HG03520 (cell line): ENCODE results near the gene B4GALT1.
"Not testable (repeated sequence)": the region's sequence is repeated elsewhere in the genome, so short reads cannot be mapped to it uniquely, and the experiment has no call there.

Experiments used
- ATAC-seq: cut with Tn5 transposase; IDR thresholded peaks from one replicate; pipeline ENCODE4 v1.9.1; 2021; ENCODE audit warnings: mild to moderate bottlenecking, moderate library complexity; ENCODE audit not compliant: unreplicated experiment

The B4GALT1 gene

DNA sequence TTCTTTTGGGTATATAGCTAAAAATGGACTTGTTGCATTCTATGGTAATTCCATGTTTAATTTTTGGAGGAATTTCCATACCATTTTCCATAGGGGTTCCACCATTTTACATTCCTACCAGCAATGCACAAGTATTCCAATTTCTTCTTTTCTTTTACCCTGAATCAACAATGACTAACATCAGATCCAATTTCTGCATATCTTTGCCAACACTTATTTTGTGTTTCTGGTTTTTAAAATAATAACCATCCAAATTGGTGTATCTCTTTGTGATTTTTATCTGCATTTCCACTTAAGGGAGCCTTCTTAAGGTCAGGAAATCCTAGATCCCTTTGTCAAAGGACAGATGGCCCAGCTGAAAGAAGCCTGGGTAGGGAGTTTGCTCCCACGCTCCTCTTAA lies 61.2 kb downstream of the B4GALT1 start:
- no peak for ATAC-seq

DNA sequence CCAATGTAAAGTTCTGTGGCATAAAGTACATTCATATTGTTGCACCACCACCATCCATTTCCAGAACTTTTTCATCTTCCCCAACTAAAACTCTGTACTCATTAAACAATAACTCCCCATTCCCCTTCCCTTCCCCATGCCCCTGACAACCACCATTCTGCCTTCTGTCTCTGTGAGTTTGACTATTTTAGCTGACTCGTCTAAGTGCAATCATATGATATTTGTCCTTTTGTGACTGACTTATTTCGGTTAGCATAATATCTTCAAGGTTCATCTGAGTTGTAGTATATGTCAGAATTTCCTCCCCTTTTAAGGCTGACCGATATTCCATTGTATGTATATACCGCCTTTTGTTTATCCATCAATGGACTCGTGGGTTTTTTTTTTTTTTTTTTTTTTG lies 61.6 kb downstream of the B4GALT1 start:
- ATAC-seq = no peak

DNA sequence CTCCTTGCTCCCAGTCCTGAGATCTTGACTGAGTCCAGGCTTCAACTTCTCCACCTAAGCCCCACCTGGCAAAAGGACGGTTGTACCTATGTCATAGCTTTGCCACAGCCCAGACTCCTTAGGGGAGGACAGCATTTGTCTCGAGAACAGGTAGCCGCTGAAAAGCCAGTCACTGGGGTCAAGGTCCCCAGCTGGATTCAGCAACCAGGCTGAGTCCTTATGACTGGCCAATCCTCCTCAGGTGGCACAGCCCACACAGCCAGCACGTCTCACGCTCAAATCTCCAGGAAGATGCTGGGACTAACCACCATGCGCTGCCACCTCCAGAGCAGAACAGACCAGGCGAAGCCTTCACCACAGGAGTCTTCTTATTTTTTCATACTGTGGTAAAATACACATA lies 62.7 kb downstream of the B4GALT1 start:
- ATAC-seq = no peak

DNA sequence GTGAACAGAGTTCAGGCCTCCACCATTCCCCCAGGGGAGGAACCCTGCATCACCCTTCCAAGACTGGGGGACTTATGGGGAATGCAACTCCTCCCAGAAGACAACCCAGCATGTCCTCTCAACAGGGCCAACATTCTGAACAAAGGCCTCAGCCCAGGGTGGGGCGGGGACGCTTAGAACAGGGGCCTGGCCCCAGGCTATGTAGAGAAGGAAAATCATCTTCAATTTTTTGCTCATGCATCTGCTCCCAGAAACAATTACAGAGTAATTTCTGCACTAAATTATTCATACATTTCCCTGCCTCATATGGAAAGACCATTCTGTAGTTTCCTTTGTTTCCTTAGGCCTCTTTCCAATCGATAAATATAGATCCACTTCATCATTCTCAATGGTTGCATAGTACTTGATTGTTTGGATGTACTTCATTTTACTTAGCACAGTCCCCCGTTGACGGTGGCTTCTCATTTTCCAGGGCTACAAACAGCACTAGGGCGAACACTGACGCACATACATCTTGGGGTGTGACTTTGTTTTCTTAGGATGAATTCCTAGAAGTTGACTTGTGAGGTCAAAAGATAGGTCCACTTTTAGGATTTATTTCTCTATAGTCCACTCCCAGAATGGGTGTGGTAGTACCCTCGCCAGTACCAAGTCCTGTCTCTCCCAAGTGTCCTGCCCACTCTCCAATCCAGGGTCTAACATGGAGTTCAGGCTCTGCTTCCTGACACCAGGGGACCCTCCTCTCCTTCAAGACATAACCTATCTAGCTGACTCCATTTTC lies 63.4 kb downstream of the B4GALT1 start:
- ATAC-seq = no peak

DNA sequence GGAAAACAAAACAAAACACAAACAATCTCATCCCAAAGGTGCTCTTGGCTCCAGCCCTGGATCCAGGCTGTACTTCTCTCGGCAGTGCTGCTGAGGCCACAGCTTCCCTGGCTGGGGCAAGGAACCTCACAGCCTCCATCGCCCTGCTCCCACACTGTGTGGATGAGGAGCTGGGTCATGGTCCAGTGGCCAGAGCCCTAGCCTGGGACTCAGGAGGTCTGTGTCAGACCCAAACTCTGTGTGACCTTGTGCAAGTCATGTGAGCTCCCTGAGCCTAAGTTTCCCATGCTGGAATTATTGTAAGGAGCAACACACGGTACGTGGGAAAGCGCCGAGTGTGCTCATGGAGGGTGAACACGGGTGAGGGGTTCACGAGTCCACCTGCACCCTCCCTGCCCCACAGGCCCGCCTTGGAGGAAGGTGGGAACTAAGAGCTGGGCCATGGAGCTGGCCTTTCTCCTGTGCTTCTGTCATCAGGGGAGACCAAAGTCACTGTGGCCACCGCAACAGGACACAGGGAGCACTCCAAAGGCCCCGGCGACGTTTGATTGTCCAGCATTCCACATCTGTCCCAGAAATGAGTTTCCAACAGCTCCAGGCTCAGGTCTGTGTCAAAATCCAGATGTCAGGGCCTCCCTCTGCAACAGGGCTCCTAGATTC lies 64.5 kb downstream of the B4GALT1 start:
- ATAC-seq = no peak

DNA sequence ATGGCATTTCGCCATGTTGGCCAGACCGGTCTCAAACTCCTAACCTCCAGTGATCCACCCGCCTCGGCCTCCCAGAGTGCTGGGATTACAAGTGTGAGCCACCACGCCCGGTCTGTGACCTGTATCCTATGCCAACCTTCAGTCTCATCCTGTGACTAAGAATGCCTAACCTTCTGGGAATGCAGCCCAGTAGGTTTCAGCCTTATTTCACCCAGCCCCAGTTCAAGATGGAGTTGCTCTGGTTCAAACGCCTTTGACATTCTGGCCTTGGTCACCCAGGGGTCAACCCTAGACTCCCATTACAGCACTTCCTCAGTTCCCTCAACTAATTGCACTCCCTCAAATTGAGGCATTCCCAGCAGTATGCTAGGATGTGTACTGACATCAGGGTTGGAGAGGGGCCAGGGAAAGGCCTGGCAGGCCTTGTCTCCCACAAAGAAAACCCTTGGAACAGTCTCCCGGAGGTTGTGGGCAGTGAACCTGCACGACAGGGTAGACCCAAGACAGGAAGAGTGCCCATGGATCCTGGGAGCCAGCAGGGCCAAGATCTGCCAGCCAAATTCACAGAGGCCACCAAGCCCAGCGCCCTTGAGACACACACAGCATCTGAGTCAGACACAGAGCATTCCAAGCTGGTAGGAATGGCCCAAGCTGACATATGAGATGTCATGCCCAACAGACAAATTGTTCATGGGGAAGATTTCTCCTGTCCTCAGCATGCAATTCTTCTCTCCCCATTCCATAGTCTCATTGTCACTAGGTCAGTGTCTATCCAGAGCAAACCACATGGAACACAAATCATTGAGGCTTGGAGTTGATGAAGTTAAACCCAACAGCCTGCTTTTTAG lies 65.8 kb downstream of the B4GALT1 start:
- no peak for ATAC-seq

DNA sequence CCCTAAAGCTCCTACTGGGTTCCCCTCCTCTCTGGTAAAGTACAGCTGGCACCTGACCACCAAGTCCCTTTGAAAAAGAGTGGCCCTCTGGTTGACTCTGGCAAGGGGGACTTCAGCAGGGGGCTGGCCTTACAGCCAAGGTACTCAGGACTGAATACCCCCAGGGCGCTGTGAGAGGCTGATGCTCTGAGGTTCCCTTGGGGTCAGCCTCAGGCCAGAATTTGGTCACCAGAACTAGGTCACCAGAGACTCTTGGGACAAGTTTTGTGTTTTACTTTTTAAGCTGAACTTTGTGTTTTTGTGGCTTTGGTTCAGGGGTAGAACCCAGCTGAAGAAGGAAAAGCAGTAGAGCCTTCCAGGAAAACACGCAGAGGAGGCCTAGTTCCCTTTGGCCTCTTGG lies 67.4 kb downstream of the B4GALT1 start:
- ATAC-seq = no peak

DNA sequence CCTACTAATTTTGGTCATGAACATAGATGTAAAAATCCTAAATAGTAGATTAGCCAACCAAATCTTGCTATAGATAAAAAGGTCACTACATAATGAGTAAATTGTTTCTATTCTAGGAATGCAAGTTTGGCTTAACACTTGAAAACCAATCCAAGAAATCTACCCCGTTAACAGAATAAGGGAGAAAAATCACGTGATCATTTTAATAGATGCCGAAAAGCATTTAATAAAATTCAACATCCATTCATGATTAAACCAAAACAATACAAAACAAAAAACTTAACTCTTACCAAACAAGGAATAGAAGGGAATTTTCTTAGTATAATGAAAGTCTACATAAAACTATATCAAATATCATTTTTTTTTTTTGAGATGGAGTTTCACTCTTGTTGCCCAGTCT lies 69.9 kb downstream of the B4GALT1 start:
- no peak for ATAC-seq

DNA sequence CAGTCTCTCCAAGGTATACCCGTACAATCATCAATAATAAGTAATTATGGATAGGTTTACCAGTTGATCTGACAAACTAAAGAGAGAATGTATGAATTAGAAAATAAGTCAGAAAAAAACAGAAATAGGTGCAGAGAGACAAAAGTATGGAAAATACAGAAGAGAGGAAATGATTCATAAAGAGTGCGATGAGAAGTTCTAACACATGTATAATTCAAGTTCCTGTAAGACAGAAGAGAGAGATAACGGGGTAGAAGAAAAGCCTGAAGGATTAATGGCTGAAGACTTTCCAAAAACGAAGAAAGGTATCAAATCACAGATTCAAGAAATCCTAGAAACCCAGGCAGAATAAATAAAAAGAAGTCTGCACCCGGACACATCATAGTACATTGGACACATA lies 74.5 kb downstream of the B4GALT1 start:
- ATAC-seq = no peak

DNA sequence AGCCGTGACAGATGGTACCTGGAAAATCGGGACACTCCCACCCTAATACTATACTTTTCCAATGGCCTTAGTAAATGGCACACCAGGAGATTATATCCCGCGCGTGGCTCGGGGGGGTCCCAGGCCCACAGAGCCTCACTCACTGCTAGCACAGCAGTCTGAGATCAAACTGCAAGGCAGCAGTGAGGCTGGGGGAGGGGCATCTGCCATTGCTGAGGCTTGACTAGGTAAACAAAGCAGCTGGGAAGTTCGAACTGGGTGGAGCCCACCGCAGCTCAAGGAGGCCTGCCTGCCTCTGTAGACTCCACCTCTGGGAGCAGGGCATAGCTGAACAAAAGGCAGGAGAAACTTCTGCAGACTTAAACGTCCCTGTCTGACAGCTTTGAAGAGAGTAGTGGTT lies 81.5 kb downstream of the B4GALT1 start:
- ATAC-seq = not testable (repeated sequence)

DNA sequence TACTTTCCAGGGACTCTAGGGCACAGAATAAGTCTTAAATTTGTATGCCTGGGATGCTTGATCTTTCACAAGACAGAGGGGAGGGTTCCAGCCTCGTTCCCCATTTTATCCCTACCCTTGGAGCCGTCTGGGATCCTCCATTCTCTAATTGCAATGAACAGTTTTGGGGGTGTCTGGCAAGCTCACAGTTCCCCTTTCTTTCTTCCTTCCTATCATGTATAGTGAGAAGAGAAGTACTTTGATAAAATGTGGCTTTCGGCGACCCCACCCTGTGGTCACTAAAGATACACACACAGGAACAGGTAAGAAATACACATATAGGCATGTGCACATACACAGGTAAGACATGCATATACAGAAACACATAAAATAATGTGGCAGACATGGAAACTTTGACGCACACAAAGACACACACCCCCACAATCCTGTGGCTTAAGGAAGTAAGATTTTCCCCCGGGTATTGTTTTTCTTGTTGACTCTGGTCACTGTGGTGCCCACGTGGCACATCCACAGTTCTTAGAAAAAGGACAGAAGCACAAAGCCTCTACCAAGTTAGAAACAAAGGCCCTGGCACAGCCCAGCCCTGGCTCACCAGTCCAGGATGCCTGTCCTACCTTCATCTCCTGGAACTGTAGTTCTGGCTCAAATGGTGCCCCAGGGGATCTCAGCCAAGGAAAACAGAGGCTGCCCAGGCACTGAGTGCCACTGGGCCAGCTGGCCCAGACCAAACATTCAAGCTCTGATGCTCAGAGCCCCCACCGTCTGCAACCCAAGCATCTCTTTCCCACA lies 84.4 kb downstream of the B4GALT1 start:
- no peak for ATAC-seq

DNA sequence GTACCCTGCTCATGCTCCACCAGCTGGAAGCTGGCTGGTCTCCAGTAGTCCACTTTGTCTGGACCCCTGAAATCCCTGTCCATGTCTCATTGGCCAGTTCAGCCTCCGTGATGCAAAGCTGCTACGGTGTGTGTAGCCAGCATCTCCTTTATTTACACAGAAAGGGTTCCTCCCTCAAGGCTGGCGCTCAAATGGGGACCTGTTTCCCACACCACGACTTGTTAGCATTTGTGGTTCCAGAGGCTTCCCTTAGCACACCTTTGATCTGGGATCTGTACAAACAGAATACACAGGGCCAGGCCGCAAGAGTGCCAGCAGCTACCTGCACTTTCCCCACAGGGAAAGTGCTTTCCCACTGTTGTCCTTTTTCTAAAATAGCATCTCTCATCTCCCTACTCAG lies 85.0 kb downstream of the B4GALT1 start:
- no peak for ATAC-seq

DNA sequence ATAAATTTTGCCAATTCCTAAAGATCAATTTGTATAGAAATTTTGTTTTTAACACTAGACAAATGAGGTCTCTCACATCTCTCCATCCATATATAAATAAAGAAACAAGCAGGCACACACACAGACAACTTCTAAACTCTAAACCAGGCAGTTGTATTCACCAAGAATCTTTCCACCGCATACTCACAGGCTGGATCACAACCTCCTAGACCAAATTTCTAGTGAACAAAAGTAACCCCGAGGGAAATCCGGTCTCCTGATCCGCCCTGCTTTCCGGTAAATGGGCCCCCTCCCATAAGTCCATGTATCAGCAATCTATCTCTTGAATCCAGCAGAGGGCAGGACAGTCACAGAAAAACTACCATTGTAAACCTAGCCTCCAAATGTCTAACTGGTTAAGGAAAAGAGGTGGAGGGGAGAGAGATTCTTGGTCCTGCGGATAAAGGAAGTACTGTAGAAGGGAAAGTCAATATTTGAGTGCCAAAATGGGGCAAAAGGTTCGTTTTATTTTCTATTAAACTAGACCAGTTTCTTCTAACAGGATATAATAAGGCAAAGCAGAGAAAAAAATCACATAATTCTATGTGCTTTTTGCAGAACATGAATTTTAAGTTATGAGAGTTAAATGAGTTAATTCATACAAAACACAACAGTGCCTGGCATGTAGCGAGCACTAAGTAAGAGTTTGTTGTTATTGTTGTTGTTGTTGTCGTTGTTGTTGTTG lies 85.8 kb downstream of the B4GALT1 start:
- peak; percentile 38 for ATAC-seq

DNA sequence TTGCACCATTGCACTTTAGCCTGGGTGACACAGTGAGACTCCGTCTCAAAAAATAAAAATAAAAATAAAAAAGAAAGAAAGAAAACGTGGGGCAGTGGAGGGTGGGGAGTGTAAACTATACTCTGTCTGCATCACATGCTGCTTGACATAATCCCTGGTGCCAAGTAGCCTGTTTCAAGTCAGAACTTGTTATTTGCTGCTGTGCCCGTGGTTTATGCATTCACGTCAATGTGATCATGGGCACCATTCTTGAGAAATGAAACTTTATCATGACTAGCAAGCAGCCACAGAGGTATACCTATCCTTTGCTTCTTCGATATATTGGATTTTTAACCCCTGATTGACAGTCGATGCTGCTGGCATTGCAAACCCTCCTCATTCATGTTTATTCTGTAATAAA lies 86.6 kb downstream of the B4GALT1 start:
- ATAC-seq = no peak

DNA sequence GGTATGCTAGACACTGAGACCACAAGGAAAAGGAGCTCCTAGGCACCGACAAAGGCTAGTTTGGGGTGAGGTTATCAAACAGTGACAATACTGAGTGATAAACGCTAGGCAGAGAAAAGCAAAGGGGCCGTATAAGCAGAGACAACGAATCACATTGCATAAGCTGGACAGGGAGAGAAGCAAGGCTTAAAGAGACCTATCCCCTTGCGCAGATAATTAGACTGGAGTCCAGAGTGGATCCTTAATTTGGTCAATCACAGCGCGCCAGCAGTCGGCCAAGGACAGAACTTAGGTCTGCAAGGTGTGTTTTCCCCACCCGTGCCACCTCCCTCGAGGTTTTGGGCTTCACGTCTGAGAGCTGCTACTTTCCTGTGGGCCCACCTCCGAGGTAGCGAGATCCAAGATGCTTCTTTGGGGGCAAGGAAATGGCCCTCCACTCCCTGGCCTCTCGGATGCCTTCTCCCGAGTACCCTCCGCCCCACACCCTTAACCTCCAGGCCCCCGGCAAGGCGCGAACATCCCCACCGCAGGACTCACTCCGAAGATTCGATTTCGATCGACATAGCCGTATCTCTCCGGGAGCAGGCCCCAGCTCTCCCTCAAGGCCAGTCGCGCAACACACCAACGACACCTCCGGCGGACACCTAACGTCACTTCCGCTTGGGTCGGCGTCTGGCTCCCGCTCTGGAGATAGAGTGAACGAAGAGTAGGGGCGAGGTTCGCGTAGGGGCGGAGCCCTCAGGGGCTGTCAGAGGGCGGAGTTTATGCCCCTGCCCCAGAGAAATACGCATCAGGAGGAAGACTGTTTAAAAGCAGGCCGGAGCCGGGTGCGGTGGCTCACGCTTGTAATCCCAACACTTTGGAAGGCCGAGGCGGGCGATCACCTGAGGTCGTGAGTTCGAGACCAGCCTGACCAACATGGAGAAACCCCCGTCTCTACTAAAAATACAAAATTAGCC lies 90.8 kb downstream of the B4GALT1 start, which contains the start of gene SMU1:
Gene SMU1 (minus strand): TSS at position 629 of the 959 bp plus-strand sequence. CDS start 66 bp downstream, at position 563.
- ATAC-seq = peak; percentile 99

DNA sequence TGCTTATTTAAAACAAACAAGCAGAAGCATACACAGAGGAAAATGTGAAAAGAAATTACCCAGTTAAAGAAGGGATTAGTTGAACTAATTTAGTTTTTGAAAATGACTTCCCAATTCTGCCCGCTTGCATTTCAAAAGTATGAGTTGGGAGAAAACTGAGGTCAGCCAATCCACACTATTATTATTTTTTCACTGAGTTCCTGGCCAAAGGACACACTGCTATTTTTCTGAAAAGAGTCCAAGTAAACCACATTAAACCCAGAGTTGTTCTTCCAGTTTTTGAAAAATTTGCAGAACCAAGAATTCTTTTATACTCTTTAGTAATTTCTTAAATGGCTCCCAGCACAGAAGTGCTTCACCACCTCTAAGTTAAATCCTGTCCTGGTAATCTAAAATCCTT lies 98.1 kb downstream of the B4GALT1 start:
- ATAC-seq = no peak

DNA sequence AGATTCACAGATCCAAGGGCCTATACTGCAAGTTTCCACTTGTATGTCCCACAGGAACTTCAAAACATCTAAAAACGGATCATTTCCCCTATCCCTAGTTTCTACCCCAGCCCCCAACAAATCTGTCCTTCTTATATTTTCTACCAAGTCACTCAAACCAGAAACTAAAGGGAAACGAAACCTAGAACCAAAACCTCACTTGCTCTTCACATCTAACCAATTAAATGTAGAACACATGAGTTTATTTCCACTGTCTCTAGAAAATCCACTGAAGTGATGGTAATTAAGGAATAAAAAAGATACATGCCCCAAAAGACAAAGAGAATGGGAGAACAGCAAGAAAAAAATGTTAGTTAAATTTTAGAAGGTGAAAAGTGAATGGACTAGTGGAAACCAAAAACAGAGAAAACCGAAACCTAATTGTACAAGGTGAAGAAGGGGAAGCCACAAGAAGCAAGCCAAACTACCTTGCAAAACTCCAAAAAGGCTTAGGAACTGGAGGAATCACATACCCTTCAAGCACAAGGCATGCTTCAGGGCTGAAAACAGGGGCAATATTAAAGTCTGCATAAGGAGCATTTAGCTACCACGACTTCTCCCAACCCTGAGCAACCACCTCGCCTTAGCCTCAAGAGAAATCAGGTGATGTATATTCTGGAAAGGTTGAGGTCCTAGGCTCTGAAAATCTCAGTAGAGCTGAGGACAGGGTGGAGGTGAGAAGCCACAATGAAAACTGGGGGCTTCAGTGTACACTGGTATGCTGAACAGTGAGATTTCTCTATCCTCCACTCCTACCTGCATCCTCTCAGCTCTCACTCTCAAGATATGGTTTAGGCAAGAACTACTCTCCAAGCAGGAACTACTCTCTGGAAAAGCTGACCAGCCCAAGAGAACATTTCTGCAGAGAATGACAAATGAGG lies 101.7 kb downstream of the B4GALT1 start:
- ATAC-seq = peak; percentile 64
